Suprapubic skin (tissue), 4 donors: ENCODE measurements around the gene ZNRF3. TPM values are rescaled to one million over a fixed set of nuclear protein-coding genes. Genes with fewer than 3 reads are reported as not detected.
A peak's percentile ranks its signal among the peaks of the same experiment; 100 is the strongest.

ENCODE experiments used
- DNase-seq, 2 donors: peaks; one replicate each; pipeline ENCODE4 v3.0.0-alpha.2; 2019; ENCODE audit warnings: low spot score in 2 of 2
- H3K27ac ChIP-seq: fragments of 200-600 bp; sonication (generic); one replicate; pipeline ENCODE4 v1.5.1; 2019
- H3K27me3 ChIP-seq: fragments of 200-600 bp; sonication (generic); one replicate; pipeline ENCODE4 v1.5.1; 2019
- H3K36me3 ChIP-seq: fragments of 200-600 bp; sonication (generic); one replicate; pipeline ENCODE4 v1.5.1; 2019
- H3K4me1 ChIP-seq: fragments of 200-600 bp; sonication (generic); one replicate; pipeline ENCODE4 v1.5.1; 2019
- H3K4me3 ChIP-seq: fragments of 200-600 bp; sonication (generic); one replicate; pipeline ENCODE4 v1.5.1; 2019; ENCODE audit warnings: mild to moderate bottlenecking
- H3K9me3 ChIP-seq: fragments of 200-600 bp; sonication (generic); one replicate; pipeline ENCODE4 v1.5.1; 2019
- EP300 ChIP-seq: sonication (generic); formaldehyde crosslinking; IDR thresholded peaks from one replicate; pipeline ENCODE4 v1.6.1; 2017; ENCODE audit warnings: antibody characterized with exemption
- POLR2A ChIP-seq, 2 donors: fragments of 450-650 bp; IDR thresholded peaks; one replicate each; pipeline ENCODE4 v1.6.1; 2017; ENCODE audit warnings: antibody characterized with exemption in 2 of 2, mild to moderate bottlenecking in 2 of 2, moderate library complexity in 2 of 2
- POLR2AphosphoS5 ChIP-seq, 3 donors: sonication (generic); formaldehyde crosslinking; IDR thresholded peaks; one replicate each; pipeline ENCODE4 v1.6.1; 2017; ENCODE audit warnings: antibody characterized with exemption in 3 of 3
- WGBS: methylation state at CpG from one replicate; pipeline ENCODE4 v1.1.5; 2018; 5-methylcytosine and 5-hydroxymethylcytosine counted together
- total RNA-seq, 4 donors: library from RNA; depleted of rRNA; stranded (reverse); fragments of >200 nt; gene quantifications; one replicate each; pipeline ENCODE4 v1.1.0, GENCODE V29; 2016
- TF ChIP-seq, protein P1 (sequence below), 2 donors: fragments of 200-600 bp in 1 of 2; fragments of 450-650 bp in 1 of 2; sonication (generic) in 1 of 2; IDR thresholded peaks; one replicate each; pipeline ENCODE4 v1.5.1; 2016 to 2019; ENCODE audit warnings: antibody characterized with exemption in 2 of 2, mild to moderate bottlenecking in 1 of 2, moderate library complexity in 1 of 2

The ZNRF3 gene
- total RNA-seq, result 10 to 100 TPM; 13.3 to 20.7 (median 18.4) TPM

- TF ChIP-seq POLR2A (IDR thresholded peaks at IDR 0.05) (peak in 1 of 2 donors; percentile 19), POLR2AphosphoS5 (IDR thresholded peaks at IDR 0.05) (peak in 1 of 3 donors; percentile 41), EP300 (no peak)
- TF ChIP-seq, protein P1, sequence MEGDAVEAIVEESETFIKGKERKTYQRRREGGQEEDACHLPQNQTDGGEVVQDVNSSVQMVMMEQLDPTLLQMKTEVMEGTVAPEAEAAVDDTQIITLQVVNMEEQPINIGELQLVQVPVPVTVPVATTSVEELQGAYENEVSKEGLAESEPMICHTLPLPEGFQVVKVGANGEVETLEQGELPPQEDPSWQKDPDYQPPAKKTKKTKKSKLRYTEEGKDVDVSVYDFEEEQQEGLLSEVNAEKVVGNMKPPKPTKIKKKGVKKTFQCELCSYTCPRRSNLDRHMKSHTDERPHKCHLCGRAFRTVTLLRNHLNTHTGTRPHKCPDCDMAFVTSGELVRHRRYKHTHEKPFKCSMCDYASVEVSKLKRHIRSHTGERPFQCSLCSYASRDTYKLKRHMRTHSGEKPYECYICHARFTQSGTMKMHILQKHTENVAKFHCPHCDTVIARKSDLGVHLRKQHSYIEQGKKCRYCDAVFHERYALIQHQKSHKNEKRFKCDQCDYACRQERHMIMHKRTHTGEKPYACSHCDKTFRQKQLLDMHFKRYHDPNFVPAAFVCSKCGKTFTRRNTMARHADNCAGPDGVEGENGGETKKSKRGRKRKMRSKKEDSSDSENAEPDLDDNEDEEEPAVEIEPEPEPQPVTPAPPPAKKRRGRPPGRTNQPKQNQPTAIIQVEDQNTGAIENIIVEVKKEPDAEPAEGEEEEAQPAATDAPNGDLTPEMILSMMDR (IDR thresholded peaks at IDR 0.05), result no peak
- Histone ChIP-seq H3K4me3 (peak within 1 kb of the TSS; percentile 72), H3K36me3 (no peaks in the 10 kb centered on the region), H3K9me3 (no peaks in the 10 kb centered on the region), H3K27ac (peak within 1 kb of the TSS; percentile 76), H3K27me3 (no peaks in the 10 kb centered on the region), H3K4me1 (peaks cover 18% of the 10 kb centered on the region)
- WGBS, result 2% methylated on average over 49 of the region's 85 CpGs
- DNase-seq, result peak; percentile 95 to 96
Observed at GRCh38 chr22:28882878-28883656, at the start of gene ZNRF3. Gene ZNRF3 (plus strand): TSS chr22:28883572. CDS start chr22:28883767, 195 bp downstream.

DNA sequence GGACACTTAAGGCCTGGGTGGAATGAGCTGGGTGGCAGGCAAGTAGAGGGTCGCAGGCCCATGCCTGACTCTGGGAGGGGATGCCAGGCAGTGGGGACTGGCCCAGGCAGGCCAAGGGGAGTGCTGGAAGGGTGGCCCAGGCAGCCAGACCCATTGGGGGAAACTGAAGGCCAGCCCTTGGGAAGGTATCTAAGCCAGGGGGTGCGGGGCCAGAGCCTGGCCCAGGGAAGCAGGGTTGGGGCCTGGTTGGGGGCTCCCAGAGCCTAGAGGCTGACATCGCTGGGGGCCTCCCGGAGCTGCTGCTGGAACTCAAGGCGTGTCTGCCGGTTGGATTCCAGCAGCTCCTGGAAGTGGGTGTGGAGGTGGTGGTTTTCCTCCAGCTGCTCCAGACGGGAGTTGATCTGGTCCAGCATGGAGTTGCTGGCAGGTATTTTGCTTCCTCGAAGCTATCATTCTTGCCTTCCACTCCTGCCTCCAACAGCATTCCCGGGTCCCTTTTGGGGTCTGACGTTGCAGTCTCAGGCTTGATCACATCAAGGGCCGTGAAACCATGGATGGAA, 47.7 kb upstream of the ZNRF3 start:
- no peak for DNase-seq
- 84% methylated on average over 11 of the region's 11 CpGs for WGBS
- no peak overlapping the region for H3K27ac ChIP-seq
- H3K4me3 ChIP-seq, result no peak overlapping the region
- H3K36me3 ChIP-seq, result no peaks in the 10 kb centered on the region
- TF ChIP-seq POLR2AphosphoS5 (IDR thresholded peaks at IDR 0.05), result no peak
- no peak for TF ChIP-seq POLR2A (IDR thresholded peaks at IDR 0.05)
- TF ChIP-seq EP300, result no peak
- TF ChIP-seq, protein P1 (IDR thresholded peaks at IDR 0.05), result no peak
- no peaks in the 10 kb centered on the region for H3K9me3 ChIP-seq
- H3K27me3 ChIP-seq, result no peaks in the 10 kb centered on the region
- H3K4me1 ChIP-seq, result no peaks in the 10 kb centered on the region

- TF ChIP-seq EP300 (no peak), POLR2AphosphoS5 (IDR thresholded peaks at IDR 0.05) (no peak), POLR2A (IDR thresholded peaks at IDR 0.05) (no peak)
- TF ChIP-seq, protein P1 (IDR thresholded peaks at IDR 0.05), result no peak
- Histone ChIP-seq H3K36me3 (no peaks in the 10 kb centered on the region), H3K27me3 (no peaks in the 10 kb centered on the region), H3K9me3 (no peaks in the 10 kb centered on the region), H3K4me3 (no peak overlapping the region), H3K4me1 (no peaks in the 10 kb centered on the region), H3K27ac (no peak overlapping the region)
- 95% methylated on average over 6 of the region's 6 CpGs for WGBS
- no peak for DNase-seq
Observed at GRCh38 chr22:28837640-28838039, 45.7 kb upstream of the ZNRF3 start.

DNA sequence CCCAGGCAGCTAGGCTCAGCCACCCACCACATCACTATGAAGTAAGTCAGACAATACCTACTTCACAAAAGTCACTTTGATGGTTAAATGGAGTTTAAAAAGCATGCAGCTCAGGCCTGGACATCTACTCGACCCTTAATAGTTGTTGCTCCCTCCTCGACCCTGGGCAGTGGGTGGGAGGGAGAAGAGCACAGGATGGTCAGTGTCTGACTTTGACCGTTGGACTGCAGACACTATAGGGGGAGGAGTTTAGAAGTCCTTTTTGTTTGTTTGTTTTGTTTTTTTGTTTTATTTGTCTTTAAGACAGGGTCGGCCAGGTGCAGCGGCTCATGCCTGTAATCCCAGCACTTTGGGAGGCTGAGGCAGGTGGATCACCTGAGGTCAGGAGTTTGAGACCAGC, 44.4 kb upstream of the ZNRF3 start:
- Histone ChIP-seq H3K9me3 (no peaks in the 10 kb centered on the region), H3K4me3 (no peak overlapping the region), H3K27me3 (no peaks in the 10 kb centered on the region), H3K36me3 (no peaks in the 10 kb centered on the region), H3K4me1 (no peaks in the 10 kb centered on the region), H3K27ac (no peak overlapping the region)
- WGBS, result 73% methylated on average over 5 of the region's 5 CpGs
- TF ChIP-seq POLR2A (IDR thresholded peaks at IDR 0.05) (no peak), EP300 (no peak), POLR2AphosphoS5 (IDR thresholded peaks at IDR 0.05) (no peak)
- TF ChIP-seq, protein P1 (IDR thresholded peaks at IDR 0.05), result no peak
- no peak for DNase-seq

GRCh38 chr22:28841111-28841510, 42.3 kb upstream of the ZNRF3 start:
- no peaks in the 10 kb centered on the region for H3K4me1 ChIP-seq
- no peak for DNase-seq
- H3K4me3 ChIP-seq, result no peak overlapping the region
- 90% methylated on average over 5 of the region's 5 CpGs for WGBS
- no peaks in the 10 kb centered on the region for H3K36me3 ChIP-seq
- no peaks in the 10 kb centered on the region for H3K27me3 ChIP-seq
- no peak for TF ChIP-seq POLR2AphosphoS5 (IDR thresholded peaks at IDR 0.05)
- no peak for TF ChIP-seq EP300
- no peak for TF ChIP-seq POLR2A (IDR thresholded peaks at IDR 0.05)
- TF ChIP-seq, protein P1 (IDR thresholded peaks at IDR 0.05), result no peak
- no peaks in the 10 kb centered on the region for H3K9me3 ChIP-seq
- H3K27ac ChIP-seq, result no peak overlapping the region
